Osteoblast (primary cell): ENCODE measurements around the gene DNAJC6. TPM values are rescaled to one million over a fixed set of nuclear protein-coding genes. Genes with fewer than 3 reads are reported as not detected.

Source experiments
- DNase-seq: peaks from one replicate; pipeline ENCODE4 v3.0.0; 2011; ENCODE audit warnings: low spot score, mixed read lengths; ENCODE audit not compliant: insufficient read length; ENCODE audit errors: missing footprints
- H2AFZ ChIP-seq: 2 replicates; pipeline ENCODE4 v1.6.0; 2011; ENCODE audit warnings: mild to moderate bottlenecking, low read length
- H3K27ac ChIP-seq: 2 replicates; pipeline ENCODE4 v1.5.1; 2011; ENCODE audit warnings: mild to moderate bottlenecking, low read depth, low read length, moderate library complexity
- H3K27me3 ChIP-seq: 2 replicates; pipeline ENCODE4 v1.6.0; 2012; ENCODE audit warnings: mild to moderate bottlenecking, control low read depth, inconsistent platforms, low read length, moderate library complexity; ENCODE audit not compliant: insufficient read depth
- H3K36me3 ChIP-seq: 2 replicates; pipeline ENCODE4 v1.5.1; 2011; ENCODE audit warnings: mild to moderate bottlenecking, low read length, control low read depth, moderate library complexity; ENCODE audit not compliant: insufficient read depth
- H3K4me1 ChIP-seq: 2 replicates; pipeline ENCODE4 v1.5.1; 2011; ENCODE audit warnings: mild to moderate bottlenecking, low read length, control low read depth, moderate library complexity; ENCODE audit not compliant: insufficient read depth
- H3K4me2 ChIP-seq: 2 replicates; pipeline ENCODE4 v1.6.0; 2011; ENCODE audit warnings: mild to moderate bottlenecking, low read length; ENCODE audit not compliant: insufficient read depth
- H3K4me3 ChIP-seq: fragments of 200-600 bp; sonication (generic); 3 replicates; pipeline ENCODE4 v1.5.1; 2012; ENCODE audit warnings: mild to moderate bottlenecking, low read length, inconsistent platforms; ENCODE audit not compliant: insufficient read depth
- H3K79me2 ChIP-seq: 2 replicates; pipeline ENCODE4 v1.6.0; 2012; ENCODE audit warnings: mild to moderate bottlenecking, low read length, control low read depth, inconsistent platforms; ENCODE audit not compliant: insufficient read depth
- H3K9me3 ChIP-seq: 2 replicates; pipeline ENCODE4 v1.5.1; 2011; ENCODE audit warnings: low read depth, low read length, control low read depth
- H4K20me1 ChIP-seq: 2 replicates; pipeline ENCODE4 v1.6.0; 2012; ENCODE audit warnings: mild to moderate bottlenecking, low read length, control low read depth; ENCODE audit not compliant: insufficient read depth
- CTCF ChIP-seq: IDR thresholded peaks from 2 replicates; pipeline ENCODE4 v1.5.1; 2011; ENCODE audit warnings: mild to moderate bottlenecking, low read depth, low read length, moderate library complexity; ENCODE audit errors: extremely low read depth
- total RNA-seq: library from RNA; depleted of rRNA; stranded (reverse); fragments of >200 nt; gene quantifications from 2 replicates; pipeline ENCODE4 v1.2.3, GENCODE V29; 2012

Gene DNAJC6
- total RNA-seq, 1 donor = 10.5 TPM

- Histone ChIP-seq H3K79me2 (peaks cover 58% of the 10 kb centered on the region), H3K4me1 (peaks cover 58% of the 10 kb centered on the region), H4K20me1 (no peaks in the 10 kb centered on the region), H3K9me3 (no peaks in the 10 kb centered on the region), H3K36me3 (peaks cover 21% of the 10 kb centered on the region), H2AFZ (no peak overlapping the region), H3K4me3 (peak overlapping the region; percentile 89), H3K27me3 (no peaks in the 10 kb centered on the region), H3K27ac (peak overlapping the region; percentile 93), H3K4me2 (peak overlapping the region; percentile 87)
- peak; percentile 80 for DNase-seq
- no peak for TF ChIP-seq CTCF
Measured at GRCh38 chr1:65422241-65423203, 113.2 kb downstream of the DNAJC6 start.

GRCh38 chr1:65423884-65424572 is 114.7 kb downstream of the DNAJC6 start:
- H3K4me1 ChIP-seq = peaks cover 57% of the 10 kb centered on the region
- H2AFZ ChIP-seq = no peak overlapping the region
- H3K79me2 ChIP-seq = peaks cover 68% of the 10 kb centered on the region
- no peak for TF ChIP-seq CTCF
- H3K9me3 ChIP-seq = no peaks in the 10 kb centered on the region
- DNase-seq = peak; percentile 88
- H3K4me2 ChIP-seq = peak overlapping the region; percentile 87
- H4K20me1 ChIP-seq = no peaks in the 10 kb centered on the region
- H3K27me3 ChIP-seq = no peaks in the 10 kb centered on the region
- peak overlapping the region; percentile 93 for H3K27ac ChIP-seq
- no peak overlapping the region for H3K4me3 ChIP-seq
- H3K36me3 ChIP-seq = peaks cover 35% of the 10 kb centered on the region

GRCh38 chr1:65424573-65424889 is 115.2 kb downstream of the DNAJC6 start:
- Histone ChIP-seq H3K27ac (peak overlapping the region; percentile 93), H4K20me1 (no peaks in the 10 kb centered on the region), H2AFZ (no peak overlapping the region), H3K4me2 (peak overlapping the region; percentile 87), H3K9me3 (no peaks in the 10 kb centered on the region), H3K27me3 (no peaks in the 10 kb centered on the region), H3K4me3 (no peak overlapping the region), H3K4me1 (peaks cover 58% of the 10 kb centered on the region), H3K79me2 (peaks cover 71% of the 10 kb centered on the region), H3K36me3 (peaks cover 37% of the 10 kb centered on the region)
- no peak for DNase-seq
- no peak for TF ChIP-seq CTCF

- H3K4me3 ChIP-seq = no peak overlapping the region
- DNase-seq = no peak
- no peaks in the 10 kb centered on the region for H3K9me3 ChIP-seq
- H3K27me3 ChIP-seq = no peaks in the 10 kb centered on the region
- TF ChIP-seq CTCF = no peak
- no peak overlapping the region for H2AFZ ChIP-seq
- peak overlapping the region; percentile 93 for H3K27ac ChIP-seq
- peak overlapping the region; percentile 87 for H3K4me2 ChIP-seq
- peaks cover 71% of the 10 kb centered on the region for H3K79me2 ChIP-seq
- H3K36me3 ChIP-seq = peaks cover 37% of the 10 kb centered on the region
- peaks cover 61% of the 10 kb centered on the region for H3K4me1 ChIP-seq
- H4K20me1 ChIP-seq = no peaks in the 10 kb centered on the region
Measured at GRCh38 chr1:65425006-65425405, 115.7 kb downstream of the DNAJC6 start.
